Liver (tissue), 9 donors: ENCODE results near the gene CARS2. TPM values are rescaled to one million over a fixed set of nuclear protein-coding genes. Genes with fewer than 3 reads are reported as not detected.

ENCODE experiments used
- DNase-seq: peaks from one replicate; pipeline ENCODE4 v3.0.0-alpha.2; 2017; ENCODE audit warnings: low spot score
- H3K27ac ChIP-seq, 2 donors: one replicate each; pipeline ENCODE4 v1.7.0; 2013; ENCODE audit warnings: inconsistent platforms in 2 of 2, low read length in 2 of 2, control low read depth in 1 of 2, low read depth in 1 of 2, mild to moderate bottlenecking in 1 of 2
- H3K27me3 ChIP-seq, 4 donors: one replicate each; pipeline versions ENCODE4 v1.6.1 to v1.7.0; 2013; ENCODE audit warnings: low read length in 3 of 4, inconsistent platforms in 1 of 4, mild to moderate bottlenecking in 1 of 4, moderate library complexity in 1 of 4; ENCODE audit not compliant: control insufficient read depth in 4 of 4, insufficient read depth in 4 of 4
- H3K36me3 ChIP-seq, 4 donors: one replicate each; pipeline versions ENCODE4 v1.6.1 to v1.7.0; 2013; ENCODE audit warnings: low read length in 3 of 4, mild to moderate bottlenecking in 3 of 4, low read depth in 1 of 4, moderate library complexity in 1 of 4; ENCODE audit not compliant: control insufficient read depth in 4 of 4, insufficient read depth in 3 of 4
- H3K4me1 ChIP-seq, 4 donors: one replicate each; pipeline versions ENCODE4 v1.6.1 to v1.7.0; 2013; ENCODE audit warnings: low read length in 3 of 4, mild to moderate bottlenecking in 3 of 4, moderate library complexity in 1 of 4; ENCODE audit not compliant: control insufficient read depth in 4 of 4, insufficient read depth in 4 of 4
- H3K4me3 ChIP-seq, 3 donors: one replicate each; pipeline versions ENCODE4 v1.6.1 to v1.7.0; 2013; ENCODE audit warnings: low read length in 3 of 3, control low read depth in 1 of 3, low read depth in 1 of 3, mild to moderate bottlenecking in 1 of 3
- H3K9ac ChIP-seq, 2 donors: one replicate each; pipeline ENCODE4 v1.7.0; 2013; ENCODE audit warnings: low read length in 2 of 2, mild to moderate bottlenecking in 2 of 2, moderate library complexity in 2 of 2, control low read depth in 1 of 2, low read depth in 1 of 2
- H3K9me3 ChIP-seq, 4 donors: one replicate each; pipeline versions ENCODE4 v1.6.1 to v1.7.0; 2013; ENCODE audit warnings: low read length in 3 of 4; ENCODE audit not compliant: control insufficient read depth in 4 of 4
- ATF3 ChIP-seq: IDR thresholded peaks from 2 replicates; pipeline ENCODE4 v1.6.1; 2016; ENCODE audit warnings: antibody characterized with exemption
- EGR1 ChIP-seq, 2 donors: IDR thresholded peaks; 2 replicates each; pipeline ENCODE4 v1.6.1; 2016 to 2018; ENCODE audit warnings: antibody characterized with exemption in 2 of 2, low read depth in 2 of 2
- FOXA1 ChIP-seq: IDR thresholded peaks from 2 replicates; pipeline ENCODE4 v1.6.1; 2016; ENCODE audit warnings: antibody characterized with exemption
- FOXA2 ChIP-seq: IDR thresholded peaks from 2 replicates; pipeline ENCODE4 v1.6.1; 2016; ENCODE audit warnings: antibody characterized with exemption
- GABPA ChIP-seq, 2 donors: IDR thresholded peaks in 1 of 2; conservative IDR thresholded peaks in 1 of 2; 2 replicates each; pipeline ENCODE4 v1.6.1; 2016; ENCODE audit warnings: antibody characterized with exemption in 2 of 2, mild to moderate bottlenecking in 1 of 2, moderate library complexity in 1 of 2
- HNF4A ChIP-seq, 2 donors: conservative IDR thresholded peaks; 2 replicates each; pipeline ENCODE4 v1.6.1; 2016; ENCODE audit warnings: antibody characterized with exemption in 2 of 2, mild to moderate bottlenecking in 2 of 2
- HNF4G ChIP-seq: IDR thresholded peaks from 2 replicates; pipeline ENCODE4 v1.6.1; 2016; ENCODE audit warnings: antibody characterized with exemption
- JUND ChIP-seq, 2 donors: IDR thresholded peaks; 2 replicates each; pipeline ENCODE4 v1.6.1; 2016; ENCODE audit warnings: antibody characterized with exemption in 2 of 2
- MAX ChIP-seq: IDR thresholded peaks from 2 replicates; pipeline ENCODE4 v1.6.1; 2016; ENCODE audit warnings: antibody characterized with exemption
- NR2F2 ChIP-seq: IDR thresholded peaks from 2 replicates; pipeline ENCODE4 v1.6.1; 2016; ENCODE audit warnings: antibody characterized with exemption
- RXRA ChIP-seq, 2 donors: IDR thresholded peaks; 2 replicates each; pipeline ENCODE4 v1.6.1; 2017 to 2018; ENCODE audit warnings: antibody characterized with exemption in 2 of 2, mild to moderate bottlenecking in 1 of 2
- SP1 ChIP-seq: IDR thresholded peaks from 2 replicates; pipeline ENCODE4 v1.6.1; 2018; ENCODE audit warnings: antibody characterized with exemption, mild to moderate bottlenecking
- TAF1 ChIP-seq: conservative IDR thresholded peaks from 2 replicates; pipeline ENCODE4 v1.6.1; 2016; ENCODE audit warnings: antibody characterized with exemption, mild to moderate bottlenecking
- YY1 ChIP-seq: IDR thresholded peaks from 2 replicates; pipeline ENCODE4 v1.6.1; 2016; ENCODE audit warnings: antibody characterized with exemption, mild to moderate bottlenecking
- ZBTB33 ChIP-seq: IDR thresholded peaks from 2 replicates; pipeline ENCODE4 v1.6.1; 2016; ENCODE audit warnings: antibody characterized with exemption
- WGBS: extraction: QIAGEN DNeasy Blood & Tissue Kit; methylation state at CpG from one replicate; pipeline ENCODE4 v1.1.7; 2013; 5-methylcytosine and 5-hydroxymethylcytosine counted together
- polyA plus RNA-seq, 2 donors: library from polyadenylated mRNA; stranded (reverse) in 1 of 2; unstranded in 1 of 2; fragments of 200-250 nt in 1 of 2; fragments of >200 nt in 1 of 2; fragmentation: Nextera tagmentation in 1 of 2; extraction: Ambion mirVana in 1 of 2; gene quantifications; one replicate each; pipeline versions ENCODE4 v1.2.1 to v1.2.3, GENCODE V29; 2013 to 2015
- total RNA-seq, 2 donors: library from RNA; depleted of rRNA; stranded (reverse); fragments of >200 nt; gene quantifications; one replicate each; pipeline ENCODE4 v1.2.3, GENCODE V29; 2014
- TF ChIP-seq, protein P1 (sequence below): IDR thresholded peaks from 2 replicates; pipeline ENCODE4 v1.6.1; 2016; ENCODE audit warnings: antibody characterized with exemption, mild to moderate bottlenecking
- TF ChIP-seq, protein P2 (sequence below): fragments of 150-350 bp; IDR thresholded peaks from 2 replicates; pipeline ENCODE4 v1.5.1; 2017; ENCODE audit warnings: improper control_type of control experiment, low read depth, low read length; ENCODE audit not compliant: missing input control
- donor health status: healthy.
- donor health status: healthy.
- donor health status: healthy.
- donor health status: healthy.
- donor health status: healthy.

Gene CARS2
- total and polyA plus RNA-seq, 4 donors: 28.6 to 44.0 (median 31.4) TPM

- Histone ChIP-seq H3K9ac (no peak overlapping the region), H3K9me3 (peaks cover 0 to under 1% (median 0%) of the 10 kb centered on the region in 4 donors), H3K36me3 (no peaks in the 10 kb centered on the region), H3K27ac (no peak overlapping the region), H3K27me3 (no peaks in the 10 kb centered on the region), H3K4me3 (no peak overlapping the region), H3K4me1 (no peaks in the 10 kb centered on the region)
- DNase-seq: no peak
- TF ChIP-seq HNF4G (no peak), ATF3 (no peak), TAF1 (no peak), ZBTB33 (no peak), YY1 (no peak)
- TF ChIP-seq, protein P1, sequence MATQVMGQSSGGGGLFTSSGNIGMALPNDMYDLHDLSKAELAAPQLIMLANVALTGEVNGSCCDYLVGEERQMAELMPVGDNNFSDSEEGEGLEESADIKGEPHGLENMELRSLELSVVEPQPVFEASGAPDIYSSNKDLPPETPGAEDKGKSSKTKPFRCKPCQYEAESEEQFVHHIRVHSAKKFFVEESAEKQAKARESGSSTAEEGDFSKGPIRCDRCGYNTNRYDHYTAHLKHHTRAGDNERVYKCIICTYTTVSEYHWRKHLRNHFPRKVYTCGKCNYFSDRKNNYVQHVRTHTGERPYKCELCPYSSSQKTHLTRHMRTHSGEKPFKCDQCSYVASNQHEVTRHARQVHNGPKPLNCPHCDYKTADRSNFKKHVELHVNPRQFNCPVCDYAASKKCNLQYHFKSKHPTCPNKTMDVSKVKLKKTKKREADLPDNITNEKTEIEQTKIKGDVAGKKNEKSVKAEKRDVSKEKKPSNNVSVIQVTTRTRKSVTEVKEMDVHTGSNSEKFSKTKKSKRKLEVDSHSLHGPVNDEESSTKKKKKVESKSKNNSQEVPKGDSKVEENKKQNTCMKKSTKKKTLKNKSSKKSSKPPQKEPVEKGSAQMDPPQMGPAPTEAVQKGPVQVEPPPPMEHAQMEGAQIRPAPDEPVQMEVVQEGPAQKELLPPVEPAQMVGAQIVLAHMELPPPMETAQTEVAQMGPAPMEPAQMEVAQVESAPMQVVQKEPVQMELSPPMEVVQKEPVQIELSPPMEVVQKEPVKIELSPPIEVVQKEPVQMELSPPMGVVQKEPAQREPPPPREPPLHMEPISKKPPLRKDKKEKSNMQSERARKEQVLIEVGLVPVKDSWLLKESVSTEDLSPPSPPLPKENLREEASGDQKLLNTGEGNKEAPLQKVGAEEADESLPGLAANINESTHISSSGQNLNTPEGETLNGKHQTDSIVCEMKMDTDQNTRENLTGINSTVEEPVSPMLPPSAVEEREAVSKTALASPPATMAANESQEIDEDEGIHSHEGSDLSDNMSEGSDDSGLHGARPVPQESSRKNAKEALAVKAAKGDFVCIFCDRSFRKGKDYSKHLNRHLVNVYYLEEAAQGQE: no peak
- TF ChIP-seq, protein P2, sequence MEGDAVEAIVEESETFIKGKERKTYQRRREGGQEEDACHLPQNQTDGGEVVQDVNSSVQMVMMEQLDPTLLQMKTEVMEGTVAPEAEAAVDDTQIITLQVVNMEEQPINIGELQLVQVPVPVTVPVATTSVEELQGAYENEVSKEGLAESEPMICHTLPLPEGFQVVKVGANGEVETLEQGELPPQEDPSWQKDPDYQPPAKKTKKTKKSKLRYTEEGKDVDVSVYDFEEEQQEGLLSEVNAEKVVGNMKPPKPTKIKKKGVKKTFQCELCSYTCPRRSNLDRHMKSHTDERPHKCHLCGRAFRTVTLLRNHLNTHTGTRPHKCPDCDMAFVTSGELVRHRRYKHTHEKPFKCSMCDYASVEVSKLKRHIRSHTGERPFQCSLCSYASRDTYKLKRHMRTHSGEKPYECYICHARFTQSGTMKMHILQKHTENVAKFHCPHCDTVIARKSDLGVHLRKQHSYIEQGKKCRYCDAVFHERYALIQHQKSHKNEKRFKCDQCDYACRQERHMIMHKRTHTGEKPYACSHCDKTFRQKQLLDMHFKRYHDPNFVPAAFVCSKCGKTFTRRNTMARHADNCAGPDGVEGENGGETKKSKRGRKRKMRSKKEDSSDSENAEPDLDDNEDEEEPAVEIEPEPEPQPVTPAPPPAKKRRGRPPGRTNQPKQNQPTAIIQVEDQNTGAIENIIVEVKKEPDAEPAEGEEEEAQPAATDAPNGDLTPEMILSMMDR: no peak
- WGBS: 83% methylated on average over 4 of the region's 4 CpGs
Observed at GRCh38 chr13:110748271-110748670, 42.4 kb upstream of the CARS2 start.

- 66% methylated on average over 1 of the region's 1 CpG for WGBS
- no peak overlapping the region for H3K9ac ChIP-seq
- DNase-seq: no peak
- TF ChIP-seq HNF4A (conservative IDR thresholded peaks at IDR 0.05) (no peak), MAX (no peak), GABPA (IDR thresholded peaks at IDR 0.05 in 1 of 2, conservative IDR thresholded peaks at IDR 0.05 in 1 of 2) (no peak), JUND (IDR thresholded peaks at IDR 0.05) (no peak), ZBTB33 (no peak), YY1 (no peak), SP1 (no peak), RXRA (IDR thresholded peaks at IDR 0.05) (no peak), HNF4G (no peak), NR2F2 (no peak), ATF3 (no peak), FOXA1 (no peak), FOXA2 (no peak), TAF1 (no peak), EGR1 (IDR thresholded peaks at IDR 0.05; ENCODE audit: low read depth in 2 of 2) (no peak)
- TF ChIP-seq, protein P2: no peak
Observed at GRCh38 chr13:110746438-110746837, 40.5 kb upstream of the CARS2 start.

More at GRCh38 chr13:110746438-110746837, 40.5 kb upstream of the CARS2 start:
- H3K27ac ChIP-seq: no peak overlapping the region
- peaks cover 0 to 2% (median 0%) of the 10 kb centered on the region in 4 donors for H3K9me3 ChIP-seq
- H3K36me3 ChIP-seq: no peaks in the 10 kb centered on the region
- H3K4me3 ChIP-seq: no peak overlapping the region
- no peaks in the 10 kb centered on the region for H3K27me3 ChIP-seq
- no peaks in the 10 kb centered on the region for H3K4me1 ChIP-seq
